Heart left ventricle (tissue), 16 donors: ENCODE data around the gene MISP. TPM values are rescaled to one million over a fixed set of nuclear protein-coding genes. Genes with fewer than 3 reads are reported as not detected.

Source experiments
- ATAC-seq, 4 donors: fragments of 200-7000 bp; cut with Tn5 transposase; one replicate each; pipeline ENCODE4 v1.9.1; 2020 to 2022; ENCODE audit warnings: moderate library complexity in 4 of 4, mild to moderate bottlenecking in 3 of 4, moderate number of reproducible peaks in 1 of 4
- DNase-seq, 5 donors: peaks; one replicate each; pipeline ENCODE4 v3.0.0-alpha.2; 2020
- H3K27ac ChIP-seq, 12 donors: fragments of 200-600 bp; sonication (generic) in 4 of 12; one replicate each; pipeline versions ENCODE4 v1.5.0 to v1.8.0; 2016 to 2022; ENCODE audit warnings: mild to moderate bottlenecking in 2 of 12
- H3K27me3 ChIP-seq, 9 donors: fragments of 200-600 bp; sonication (generic) in 2 of 9; one replicate each; pipeline versions ENCODE4 v1.5.1 to v1.8.0; 2016 to 2022; ENCODE audit warnings: mild to moderate bottlenecking in 3 of 9
- H3K36me3 ChIP-seq, 9 donors: fragments of 200-600 bp; sonication (generic) in 2 of 9; one replicate each; pipeline versions ENCODE4 v1.5.0 to v1.8.0; 2018 to 2022; ENCODE audit warnings: mild to moderate bottlenecking in 2 of 9
- H3K4me1 ChIP-seq, 12 donors: fragments of 200-600 bp; sonication (generic) in 4 of 12; one replicate each; pipeline versions ENCODE4 v1.5.0 to v1.8.0; 2016 to 2022; ENCODE audit warnings: mild to moderate bottlenecking in 3 of 12
- H3K4me3 ChIP-seq, 12 donors: fragments of 200-600 bp; sonication (generic) in 4 of 12; one replicate each; pipeline versions ENCODE4 v1.5.0 to v1.8.0; 2017 to 2022; ENCODE audit warnings: mild to moderate bottlenecking in 9 of 12, moderate library complexity in 4 of 12
- H3K9me3 ChIP-seq, 12 donors: fragments of 200-600 bp; sonication (generic) in 4 of 12; one replicate each; pipeline versions ENCODE4 v1.5.0 to v1.8.0; 2016 to 2022; ENCODE audit warnings: mild to moderate bottlenecking in 1 of 12
- CTCF ChIP-seq, 12 donors: fragments of 200-600 bp; sonication (generic) in 4 of 12; IDR thresholded peaks; one replicate each; pipeline versions ENCODE4 v1.5.0 to v1.8.0; 2018 to 2022; ENCODE audit warnings: antibody characterized with exemption in 12 of 12, mild to moderate bottlenecking in 5 of 12
- POLR2A ChIP-seq, 2 donors: fragments of 450-650 bp; IDR thresholded peaks; one replicate each; pipeline ENCODE4 v1.6.1; 2017; ENCODE audit warnings: antibody characterized with exemption in 2 of 2, mild to moderate bottlenecking in 2 of 2, moderate library complexity in 2 of 2
- WGBS, 4 donors: extraction: QIAGEN DNeasy Blood & Tissue Kit in 2 of 4; methylation state at CpG; one replicate each; pipeline versions ENCODE4 v1.1.5 to v1.1.7; 2013 to 2018; 5-methylcytosine and 5-hydroxymethylcytosine counted together
- intact Hi-C, 10 donors: fragments of 100-400 bp; cut with DNase I; formaldehyde crosslinking; loops; one replicate each; pipeline versions ENCODE4 v1.11.1 to v1.14.2; 2022
- polyA plus RNA-seq, 2 donors: library from polyadenylated mRNA; stranded (reverse); fragments of 200-250 nt; gene quantifications; one replicate each; pipeline ENCODE4 v1.2.3, GENCODE V29; 2013
- total RNA-seq, 9 donors: library from RNA; depleted of rRNA in 2 of 9; stranded (reverse); fragments of >200 nt in 2 of 9; fragmentation: NEBNext Ultra II Directional in 3 of 9; extraction: Animal tissue kit (Norgen Biotek cat#: 25700) in 3 of 9; gene quantifications; one replicate each; pipeline versions ENCODE4 v1.1.0 to v1.2.4, GENCODE V29; 2016 to 2023
- donor health status: ischemic (EF 13 %, LVEDD 7.1; RV severe dilation, severe dysfunction).
- donor health status: healthy with polysubstance abuse.
- donor health status: DM: no; HTN: yes; CAD: no.
- donor health status: DM: no; HTN: no; CAD: no.
- donor health status: ischemic (EF 25% LVEDD 6.9; RV normal size, moderate dysfunction).
- donor health status: ischemic (EF 25% LVEDD 5.7; RV mildly dilated, moderate dysfunction).
- donor health status: healthy.
- donor health status: DM: yes; HTN: yes; CAD: no.
- donor health status: ischemic (EF 35%, LVEDD 5.7; RV mildly dilated, moderate dysfunction).
- donor health status: nonischemic (EF 11% LVEDD 7.7; RV severe dilation, severe dysfunction).
- donor health status: DM: yes; HTN: yes; CAD: no.
- donor health status: PGD.
- donor health status: ischemic (EF 29% LVEDD 5.4; RV normal size, mild dysfunction).
- donor health status: nonischemic (EF 23%, LVEDD 6.1; RV moderate dilation, normal function).

MISP gene
- total and polyA plus RNA-seq, 11 donors: 0.06 to 1.1 TPM; not detected in 9

GRCh38 chr19:808423-808775 lies 57.5 kb downstream of the MISP start:
- WGBS, 4 donors: 89 to 93% (median 91%) methylated on average over 20 to 26 of the region's 26 CpGs
- no peak for TF ChIP-seq CTCF (IDR thresholded peaks at IDR 0.05)
- TF ChIP-seq POLR2A (IDR thresholded peaks at IDR 0.05): no peak
- no peak overlapping the region for H3K4me3 ChIP-seq
- DNase-seq: peak in 1 of 5 donors; percentile 15
- no peak for ATAC-seq
- H3K4me1 ChIP-seq: peaks cover 0 to 23% (median 10%) of the 10 kb centered on the region in 12 donors
- H3K9me3 ChIP-seq: no peaks in the 10 kb centered on the region
- no peak overlapping the region for H3K27ac ChIP-seq
- H3K27me3 ChIP-seq: no peaks in the 10 kb centered on the region
- intact Hi-C loops: no loop called here
- H3K36me3 ChIP-seq: peaks cover 15 to 99% (median 94%) of the 10 kb centered on the region in 9 donors

- no peak for ATAC-seq
- Histone ChIP-seq H3K27ac (no peak overlapping the region), H3K27me3 (no peaks in the 10 kb centered on the region), H3K9me3 (no peaks in the 10 kb centered on the region), H3K4me3 (no peak overlapping the region), H3K4me1 (peaks cover 0 to 9% (median 0%) of the 10 kb centered on the region in 12 donors), H3K36me3 (peaks cover 11 to 87% (median 77%) of the 10 kb centered on the region in 9 donors)
- intact Hi-C loops: no loop called here
- 79 to 85% (median 85%) methylated on average over 24 to 30 of the region's 30 CpGs for whole genome bisulfite sequencing, 4 donors
- DNase-seq: peak in 3 of 5 donors; percentile 18 to 67 (median 25)
- TF ChIP-seq CTCF (IDR thresholded peaks at IDR 0.05) (no peak), POLR2A (IDR thresholded peaks at IDR 0.05) (no peak)
Measured at GRCh38 chr19:810077-810855, 59.4 kb downstream of the MISP start.

- no peak overlapping the region for H3K4me3 ChIP-seq
- TF ChIP-seq POLR2A (IDR thresholded peaks at IDR 0.05): no peak
- no peak for TF ChIP-seq CTCF (IDR thresholded peaks at IDR 0.05)
- 84 to 87% (median 86%) methylated on average over 21 to 25 of the region's 25 CpGs for WGBS, 4 donors
- no peaks in the 10 kb centered on the region for H3K9me3 ChIP-seq
- H3K4me1 ChIP-seq: peaks cover 0 to 5% (median 0%) of the 10 kb centered on the region in 12 donors
- no peaks in the 10 kb centered on the region for H3K27me3 ChIP-seq
- ATAC-seq (peak in 1 of 4 donors; percentile 2), DNase-seq (peak in 1 of 5 donors; percentile 19)
- H3K36me3 ChIP-seq: peaks cover 6 to 79% (median 70%) of the 10 kb centered on the region in 9 donors
- intact Hi-C loops: no loop called here
- no peak overlapping the region for H3K27ac ChIP-seq
Measured at GRCh38 chr19:810883-811489, 60.1 kb downstream of the MISP start.

- no peak overlapping the region for H3K27ac ChIP-seq
- ATAC-seq (no peak), DNase-seq (no peak)
- peaks cover 0 to 4% (median 0%) of the 10 kb centered on the region in 12 donors for H3K4me1 ChIP-seq
- TF ChIP-seq POLR2A (IDR thresholded peaks at IDR 0.05) (no peak), CTCF (IDR thresholded peaks at IDR 0.05) (no peak)
- 94 to 95% (median 95%) methylated on average over 20 of the region's 20 CpGs for WGBS, 4 donors
- no peak overlapping the region for H3K4me3 ChIP-seq
- intact Hi-C loops: no loop called here
- H3K27me3 ChIP-seq: no peaks in the 10 kb centered on the region
- H3K36me3 ChIP-seq: peaks cover 6 to 73% (median 64%) of the 10 kb centered on the region in 9 donors
- no peaks in the 10 kb centered on the region for H3K9me3 ChIP-seq
Measured at GRCh38 chr19:811506-812048, 60.7 kb downstream of the MISP start.
